Testis (tissue), 2 donors: ENCODE results near the gene RHBDD1.

ENCODE experiments used
- CTCF ChIP-seq, 3 experiments: fragments of 450-650 bp in 2 of 3; fragments of 200-600 bp in 1 of 3; sonication (generic) in 1 of 3; IDR thresholded peaks; one replicate each; pipeline ENCODE4 v1.5.1; 2016 to 2019; ENCODE audit warnings: antibody characterized with exemption in 3 of 3, mild to moderate bottlenecking in 2 of 3, moderate library complexity in 1 of 3
- POLR2A ChIP-seq: fragments of 450-650 bp; IDR thresholded peaks from one replicate; pipeline ENCODE4 v1.6.1; 2017; ENCODE audit warnings: antibody characterized with exemption, mild to moderate bottlenecking, moderate library complexity

- TF ChIP-seq POLR2A: no peak
- no peak for TF ChIP-seq CTCF (IDR thresholded peaks at IDR 0.05)
Measured at GRCh38 chr2:227013881-227014280, 178.0 kb downstream of the RHBDD1 start.
